K562 (cell line): Measurements from ENCODE around the gene DENND6A. TPM values are rescaled to one million over a fixed set of nuclear protein-coding genes. Genes with fewer than 3 reads are reported as not detected.

Source experiments
- ATAC-seq: fragments of 200-7000 bp; cut with Tn5 transposase; 3 replicates; pipeline ENCODE4 v1.9.1; 2020; ENCODE audit warnings: moderate library complexity
- BruUV-seq: library from RNA; stranded (reverse); fragments of 400-500 nt; replicated peaks from 2 replicates; lab custom pipeline; 2021; lab: Mats Ljungman, UMichigan
- CTCF ChIA-PET: fragments of 300-600 bp; formaldehyde crosslinking; extraction: SDS; loops from one replicate; lab custom pipeline; 2021; ENCODE audit warnings: low intra/inter-chr PET ratio; lab: Yijun Ruan, JAX
- POLR2A ChIA-PET: fragments of 300-600, 350-650 bp; sonication (Branson Sonifier 250); formaldehyde crosslinking; extraction: SDS; loops from one replicate; lab custom pipeline; 2021; ENCODE audit warnings: antibody characterized with exemption, inconsistent platforms; lab: Yijun Ruan, JAX
- DNase-seq, 4 experiments: peaks; one replicate each; pipeline versions ENCODE4 v3.0.0 to v3.0.0-alpha.2; 2011 to 2018; ENCODE audit warnings: low spot score in 3 of 4, mixed read lengths in 3 of 4; ENCODE audit errors: extremely low read depth in 1 of 4
- FAIRE-seq: peaks from 2 replicates; lab custom pipeline; 2011; peaks lifted over from hg19 to GRCh38; lab: Jason Lieb, UNC
- H2AFZ ChIP-seq: 2 replicates; pipeline ENCODE4 v1.6.0; 2011; ENCODE audit warnings: low read depth, low read length, control low read depth, inconsistent platforms
- H3K27ac ChIP-seq: fragments of 200-600 bp; 3 replicates; pipeline ENCODE4 v1.8.0; 2011; ENCODE audit warnings: low read depth, mild to moderate bottlenecking, control low read depth, inconsistent platforms, low read length, moderate library complexity, mixed read lengths; ENCODE audit errors: extremely low read depth
- H3K27me3 ChIP-seq, 2 experiments: fragments of 300-600 bp in 1 of 2; 2 replicates in 1 of 2; 3 replicates in 1 of 2; pipeline versions ENCODE4 v1.6.0 to v1.8.0; 2011; ENCODE audit warnings: inconsistent platforms in 2 of 2, low read length in 2 of 2, mild to moderate bottlenecking in 1 of 2, mixed read lengths in 1 of 2, moderate library complexity in 1 of 2; ENCODE audit not compliant: control insufficient read depth in 2 of 2, insufficient read depth in 2 of 2
- H3K36me3 ChIP-seq: fragments of 300-600 bp; 3 replicates; pipeline ENCODE4 v1.8.0; 2011; ENCODE audit warnings: mild to moderate bottlenecking, low read length, inconsistent platforms; ENCODE audit not compliant: control insufficient read depth, insufficient read depth
- H3K4me1 ChIP-seq, 2 experiments: fragments of 200-600 bp in 1 of 2; replicated peaks in 1 of 2; 2 replicates in 1 of 2; 3 replicates in 1 of 2; pipeline versions ENCODE4 v1.5.1 to v1.8.0; 2011; ENCODE audit warnings: inconsistent platforms in 2 of 2, low read length in 2 of 2, mild to moderate bottlenecking in 1 of 2, mixed read lengths in 1 of 2, moderate library complexity in 1 of 2; ENCODE audit not compliant: control insufficient read depth in 2 of 2, insufficient read depth in 2 of 2
- H3K4me2 ChIP-seq: 2 replicates; pipeline ENCODE4 v1.6.1; 2011; ENCODE audit warnings: low read length, control low read depth, inconsistent platforms, mixed read lengths; ENCODE audit not compliant: insufficient read depth
- H3K4me3 ChIP-seq: fragments of 200-600 bp; sonication (generic), shearing (Covaris generic); 2 replicates; pipeline ENCODE4 v1.5.1; 2016; ENCODE audit warnings: control low read depth, inconsistent platforms
- H3K79me2 ChIP-seq: fragments of 200-600 bp; 3 replicates; pipeline ENCODE4 v1.8.0; 2011; ENCODE audit warnings: low read length, inconsistent platforms; ENCODE audit not compliant: control insufficient read depth, insufficient read depth
- H3K9ac ChIP-seq, 2 experiments: 2 replicates each; pipeline versions ENCODE4 v1.6.0 to v1.6.1; 2011; ENCODE audit warnings: low read depth in 2 of 2, low read length in 2 of 2, control low read depth in 1 of 2, inconsistent platforms in 1 of 2, mild to moderate bottlenecking in 1 of 2, mixed read lengths in 1 of 2; ENCODE audit not compliant: insufficient read depth in 1 of 2
- H3K9me1 ChIP-seq: one replicate; pipeline ENCODE4 v1.6.0; 2011; ENCODE audit warnings: inconsistent platforms, mild to moderate bottlenecking, low read length, moderate library complexity; ENCODE audit not compliant: control insufficient read depth, insufficient read depth
- H3K9me3 ChIP-seq: replicated peaks from 2 replicates; pipeline ENCODE4 v1.5.1; 2011; ENCODE audit warnings: low read depth, low read length, inconsistent platforms; ENCODE audit not compliant: control insufficient read depth, insufficient read depth
- H4K20me1 ChIP-seq: replicated peaks from 2 replicates; pipeline ENCODE4 v1.6.1; 2011; ENCODE audit warnings: low read length, inconsistent platforms, mixed read lengths; ENCODE audit not compliant: control insufficient read depth, insufficient read depth
- FOXP1 ChIP-seq: sonication (generic); formaldehyde crosslinking; IDR thresholded peaks from 2 replicates; pipeline ENCODE4 v1.8.0; 2022; ENCODE audit warnings: mild to moderate bottlenecking, missing genetic modification reagents
- HDAC6 ChIP-seq: IDR thresholded peaks from 2 replicates; pipeline ENCODE4 v1.6.1; 2012; ENCODE audit warnings: low read depth, mild to moderate bottlenecking, control low read depth, inconsistent platforms, low read length, moderate library complexity
- PTBP1 ChIP-seq: fragments of 200-400 bp; formaldehyde crosslinking; IDR thresholded peaks from 2 replicates; pipeline ENCODE4 v1.6.1; 2017; ENCODE audit warnings: low read depth, low read length
- PYGO2 ChIP-seq: fragments of 450-650 bp; IDR thresholded peaks from 2 replicates; pipeline ENCODE4 v1.6.1; 2016; ENCODE audit warnings: mild to moderate bottlenecking, missing genetic modification characterization, moderate library complexity, missing compliant biosample characterization
- RHOXF2B ChIP-seq: fragments of 250-450 bp; sonication (Bioruptor Pico); conservative IDR thresholded peaks from 2 replicates; pipeline ENCODE4 v1.5.1; 2021
- WGBS: fragments of 100-300 bp; shearing (Covaris generic); methylation state at CpG from one replicate; pipeline ENCODE4 v1.1.6; 2016; ENCODE audit warnings: low coverage, mixed read lengths; ENCODE audit not compliant: insufficient coverage; ENCODE audit errors: missing lambda C conversion rate; 5-methylcytosine and 5-hydroxymethylcytosine counted together
- in situ Hi-C: fragments of 300-500 bp; cut with MboI; formaldehyde crosslinking; loops from 4 replicates; pipeline ENCODE4 v1.15.0; 2018; ENCODE audit warnings: inconsistent platforms, mixed read lengths
- intact Hi-C: fragments of 100-400 bp; cut with micrococcal nuclease; formaldehyde crosslinking; loops from 2 replicates; pipeline ENCODE4 v1.14.2; 2022
- polyA plus RNA-seq, 8 experiments: library from polyadenylated mRNA; depleted of rRNA in 4 of 8; stranded (reverse) in 5 of 8; unstranded in 3 of 8; fragments of >200 nt; fragmentation: Nextera tagmentation in 2 of 8; fragmentation: Illumina TruSeq in 1 of 8; extraction: Ambion mirVana in 2 of 8; extraction: Trizol in 1 of 8; gene quantifications; 2 replicates each; pipeline versions ENCODE4 v1.2.1 to v1.2.3, GENCODE V29; 2011 to 2014; ENCODE audit warnings: inconsistent platforms in 1 of 8, missing spikeins in 1 of 8
- total RNA-seq, 7 experiments: library from RNA; depleted of rRNA in 6 of 7; stranded (reverse); fragments of >200 nt in 6 of 7; fragmentation: Illumina TruSeq in 2 of 7; extraction: Trizol in 2 of 7; gene quantifications; 2 replicates each; pipeline versions ENCODE4 v1.2.1 to v1.2.3, GENCODE V29; 2011 to 2021; ENCODE audit warnings: low replicate concordance in 1 of 7

The DENND6A gene
- total and polyA plus RNA-seq, 9 of the 15 experiments (the other 6 are each of a cell fraction or from before 2014, with no cell fraction given): 1.5 to 12.7 (median 7.1) TPM

DNA sequence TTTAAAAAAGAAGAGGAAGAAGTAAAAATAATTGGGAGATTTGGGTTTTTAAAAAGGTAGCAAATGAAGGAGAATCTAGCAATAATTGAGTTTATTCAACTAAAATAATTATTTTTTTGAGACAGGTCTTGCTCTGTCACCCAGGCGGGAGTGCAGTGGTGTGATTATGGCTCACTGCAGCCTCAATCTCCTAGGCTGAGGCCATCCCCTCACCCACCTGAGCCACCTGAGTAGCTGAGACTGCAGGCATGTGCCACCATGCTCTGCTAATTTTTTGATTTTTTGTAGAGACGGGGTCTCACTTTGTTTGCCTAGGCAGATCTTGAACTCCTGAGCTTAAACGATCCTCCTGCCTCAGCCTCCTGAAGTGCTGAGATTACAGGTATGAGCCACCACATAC, 68.1 kb downstream of the DENND6A start:
- intact Hi-C loops: no loop called here
- Histone ChIP-seq H3K9me1 (no peaks in the 10 kb centered on the region), H3K9me3 (no peaks in the 10 kb centered on the region), H3K4me3 (no peak overlapping the region), H4K20me1 (no peaks in the 10 kb centered on the region), H3K4me1 (no peaks in the 10 kb centered on the region), H3K27me3 (no peaks in the 10 kb centered on the region), H3K4me2 (no peak overlapping the region), H3K79me2 (no peaks in the 10 kb centered on the region), H3K27ac (no peak overlapping the region), H3K9ac (no peak overlapping the region), H2AFZ (no peak overlapping the region), H3K36me3 (peaks cover 24% of the 10 kb centered on the region; the same call in 2 of the 3 replicates)
- no peak for ATAC-seq
- WGBS: 83% methylated on average over 3 of the region's 3 CpGs
- ChIA-PET POLR2A (no interaction called here), CTCF (no interaction called here)
- in situ Hi-C loops: no loop called here
- DNase-seq: no peak
- no peak for TF ChIP-seq FOXP1 (CRISPR knock-in tag)
- no TSS peak for BruUV-seq
- FAIRE-seq: no peak

DNA sequence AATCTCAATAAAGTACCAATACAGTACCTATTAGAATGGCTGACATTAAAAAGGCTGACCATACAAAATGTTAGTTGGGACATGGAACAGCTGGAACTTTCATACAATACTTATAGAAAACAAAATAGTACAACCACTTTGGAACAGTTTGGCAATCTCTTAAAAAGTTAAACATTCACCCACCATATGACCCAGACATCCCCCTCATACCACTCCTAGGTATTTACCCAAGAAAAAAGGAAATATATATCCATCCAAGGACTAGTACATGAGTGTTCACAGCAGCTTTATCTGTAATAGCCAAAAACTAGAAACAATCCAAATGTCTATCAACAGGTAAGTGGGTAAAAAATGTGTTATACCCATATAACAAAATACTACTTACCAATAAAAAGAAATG, 70.5 kb downstream of the DENND6A start:
- POLR2A ChIA-PET: interaction anchor here (0.9 kb wide), 1 partner anchor 26 kb away, joined by 3 read pairs; the partner anchor contains the start of gene ARF4
- no peak overlapping the region for H3K9ac ChIP-seq
- no peaks in the 10 kb centered on the region for H4K20me1 ChIP-seq
- BruUV-seq: no TSS peak
- intact Hi-C loops (no loop called here), in situ Hi-C loops (no loop called here)
- H3K4me3 ChIP-seq: no peak overlapping the region
- no peaks in the 10 kb centered on the region for H3K9me1 ChIP-seq
- no peaks in the 10 kb centered on the region for H3K27me3 ChIP-seq
- peaks cover 7% of the 10 kb centered on the region; the same call in 2 of the 3 replicates for H3K36me3 ChIP-seq
- ATAC-seq (no peak), DNase-seq (no peak), FAIRE-seq (no peak)
- no peaks in the 10 kb centered on the region for H3K9me3 ChIP-seq
- H3K79me2 ChIP-seq: no peaks in the 10 kb centered on the region
- no peak overlapping the region for H3K27ac ChIP-seq
- CTCF ChIA-PET: no interaction called here
- TF ChIP-seq PTBP1: no peak
- no peak for TF ChIP-seq PYGO2 (tag)
- TF ChIP-seq HDAC6: no peak
- no peak for TF ChIP-seq RHOXF2B (CRISPR knock-in tag)
- no peak overlapping the region for H3K4me2 ChIP-seq
- no peaks in the 10 kb centered on the region for H3K4me1 ChIP-seq
- H2AFZ ChIP-seq: no peak overlapping the region
